Spleen (tissue), 11 donors: ENCODE data around the gene GHRHR. TPM values are rescaled to one million over a fixed set of nuclear protein-coding genes. Genes with fewer than 3 reads are reported as not detected.

Source experiments
- DNase-seq: peaks from one replicate; pipeline ENCODE4 v3.0.0-alpha.2; 2020
- H3K27ac ChIP-seq, 8 donors: fragments of 200-600 bp; sonication (generic) in 7 of 8; 1 replicate in 4 of 8; 2 replicates in 4 of 8; pipeline versions ENCODE4 v1.5.0 to v1.8.0; 2016 to 2021; ENCODE audit warnings: inconsistent platforms in 4 of 8, mild to moderate bottlenecking in 4 of 8, moderate library complexity in 1 of 8
- H3K27me3 ChIP-seq, 7 donors: fragments of 200-600 bp; sonication (generic) in 6 of 7; replicated peaks in 1 of 7; 1 replicate in 4 of 7; 2 replicates in 3 of 7; pipeline versions ENCODE4 v1.5.0 to v1.8.0; 2016 to 2021; ENCODE audit warnings: inconsistent platforms in 3 of 7, mild to moderate bottlenecking in 1 of 7
- H3K36me3 ChIP-seq, 6 donors: fragments of 200-600 bp; sonication (generic) in 5 of 6; 1 replicate in 4 of 6; 2 replicates in 2 of 6; pipeline versions ENCODE4 v1.5.0 to v1.8.0; 2016 to 2021; ENCODE audit warnings: inconsistent platforms in 2 of 6
- H3K4me1 ChIP-seq, 6 donors: fragments of 200-600 bp; sonication (generic) in 5 of 6; 1 replicate in 3 of 6; 2 replicates in 3 of 6; pipeline versions ENCODE4 v1.5.0 to v1.8.0; 2016 to 2021; ENCODE audit warnings: inconsistent platforms in 3 of 6
- H3K4me3 ChIP-seq, 8 donors: fragments of 200-600 bp; sonication (generic) in 7 of 8; 1 replicate in 4 of 8; 2 replicates in 4 of 8; pipeline versions ENCODE4 v1.5.0 to v1.8.0; 2016 to 2021; ENCODE audit warnings: inconsistent platforms in 4 of 8, mild to moderate bottlenecking in 4 of 8, moderate library complexity in 2 of 8
- H3K9me3 ChIP-seq, 8 donors: fragments of 200-600 bp; sonication (generic) in 7 of 8; 1 replicate in 4 of 8; 2 replicates in 4 of 8; pipeline versions ENCODE4 v1.5.0 to v1.8.0; 2016 to 2021; ENCODE audit warnings: inconsistent platforms in 4 of 8
- CTCF ChIP-seq, 11 experiments: fragments of 200-600 bp in 7 of 11; fragments of 450-650 bp in 4 of 11; sonication (generic) in 4 of 11; IDR thresholded peaks in 8 of 11; conservative IDR thresholded peaks in 3 of 11; 1 replicate in 7 of 11; 2 replicates in 4 of 11; pipeline versions ENCODE4 v1.4.0 to v1.8.0; 2016 to 2021; ENCODE audit warnings: antibody characterized with exemption in 11 of 11, inconsistent platforms in 4 of 11, mild to moderate bottlenecking in 1 of 11
- POLR2A ChIP-seq, 3 donors: fragments of 450-650 bp; IDR thresholded peaks; one replicate each; pipeline ENCODE4 v1.5.1; 2017; ENCODE audit warnings: antibody characterized with exemption in 3 of 3, mild to moderate bottlenecking in 1 of 3
- POLR2AphosphoS5 ChIP-seq, 3 donors: sonication (generic); formaldehyde crosslinking; IDR thresholded peaks; one replicate each; pipeline ENCODE4 v1.5.1; 2017; ENCODE audit warnings: antibody characterized with exemption in 3 of 3
- WGBS, 5 donors: extraction: QIAGEN DNeasy Blood & Tissue Kit in 3 of 5; methylation state at CpG; one replicate each; pipeline versions ENCODE4 v1.1.5 to v1.1.7; 2013 to 2018; 5-methylcytosine and 5-hydroxymethylcytosine counted together
- intact Hi-C: fragments of 100-400 bp; cut with DNase I; formaldehyde crosslinking; loops from one replicate; pipeline ENCODE4 v1.15.0; 2023; ENCODE audit warnings: low total_unique reads
- polyA plus RNA-seq, 3 donors: library from polyadenylated mRNA; stranded (reverse); fragments of 200-250 nt; gene quantifications; one replicate each; pipeline ENCODE4 v1.2.1, GENCODE V29; 2013
- total RNA-seq, 7 donors: library from RNA; depleted of rRNA in 3 of 7; stranded (reverse); fragments of >200 nt in 3 of 7; fragmentation: NEBNext Ultra II Directional in 4 of 7; extraction: Animal tissue kit (Norgen Biotek cat#: 25700) in 4 of 7; gene quantifications; one replicate each; pipeline versions ENCODE4 v1.1.0 to v1.2.1, GENCODE V29; 2016 to 2021
- donor health status: healthy with polysubstance abuse.
- donor health status: DM: no; HTN: no; CAD: no; lungs with moderate emphysema.
- donor health status: DM: no; HTN: no; CAD: no.
- donor health status: Bipolar disorder and iron deficiency.
- donor health status: healthy.
- donor health status: DM: no; HTN: no; CAD: no.
- donor health status: DM: yes; HTN: yes; CAD: no.

The GHRHR gene
- total and polyA plus RNA-seq, 10 donors = not detected

DNA sequence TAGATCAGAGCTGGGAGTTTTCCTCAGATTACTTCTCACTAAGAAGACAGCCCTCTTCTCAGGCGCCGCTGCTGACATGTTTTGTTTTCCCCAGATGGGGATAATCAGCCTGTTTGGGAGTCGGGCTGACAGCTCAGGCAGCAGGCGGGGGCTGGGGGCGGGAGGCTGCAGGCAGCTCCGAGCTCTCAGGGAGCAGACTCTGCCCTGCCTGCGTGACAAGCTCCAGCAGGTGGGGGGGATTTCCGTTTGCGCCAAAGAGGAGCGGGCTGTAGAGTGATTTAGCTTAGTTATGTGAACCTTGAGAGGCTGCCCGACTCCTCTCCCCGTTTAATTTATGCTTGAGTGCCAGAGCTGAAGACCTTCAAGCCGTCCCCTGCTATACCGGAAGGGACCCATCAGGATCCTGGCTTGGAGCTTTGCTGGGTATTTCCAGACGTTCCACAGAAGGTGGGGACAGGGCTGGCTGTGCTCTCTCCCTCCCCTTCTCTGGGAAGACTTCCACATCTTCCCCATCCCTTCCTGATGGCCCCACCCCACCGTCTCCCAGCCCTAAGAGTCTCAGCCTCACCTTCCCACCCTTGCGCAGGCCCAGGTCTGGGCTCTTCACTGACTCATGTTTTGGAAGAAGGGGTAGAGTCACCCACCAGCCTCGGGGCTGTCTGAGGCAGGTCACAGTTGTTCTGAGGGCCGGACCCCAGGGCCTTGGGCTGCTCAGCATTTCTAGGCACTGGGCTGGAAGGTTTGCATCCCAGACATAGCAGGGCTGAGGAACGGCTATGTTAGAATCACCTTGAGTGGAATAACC is 63.6 kb downstream of the GHRHR start:
- 28 to 43% (median 32%) methylated on average over 10 to 20 of the region's 20 CpGs for WGBS, 5 donors
- Histone ChIP-seq H3K9me3 (no peaks in the 10 kb centered on the region), H3K27ac (peak overlapping the region in 7 of 8 donors; percentile 13 to 54 (median 46)), H3K4me1 (peaks cover 0 to 15% (median 7%) of the 10 kb centered on the region in 6 donors), H3K4me3 (peak overlapping the region in 1 of 8 donors; percentile 36), H3K27me3 (peaks cover 0 to 24% (median 0%) of the 10 kb centered on the region in 7 donors), H3K36me3 (no peaks in the 10 kb centered on the region)
- intact Hi-C loops = no loop called here
- DNase-seq = peak; percentile 75
- TF ChIP-seq POLR2A (IDR thresholded peaks at IDR 0.05) = no peak
- peak in 2 of 3 donors; percentile 44 to 47 for TF ChIP-seq POLR2AphosphoS5 (IDR thresholded peaks at IDR 0.05)
- TF ChIP-seq CTCF (IDR thresholded peaks at IDR 0.05 in 8 of 11, conservative IDR thresholded peaks at IDR 0.05 in 3 of 11) = no peak

GRCh38 chr7:31028006-31028405 is 64.3 kb downstream of the GHRHR start:
- no peaks in the 10 kb centered on the region for H3K36me3 ChIP-seq
- H3K4me3 ChIP-seq = no peak overlapping the region
- WGBS, 5 donors = 72 to 85% (median 78%) methylated on average over 5 of the region's 5 CpGs
- peaks cover 0 to 24% (median 0%) of the 10 kb centered on the region in 7 donors for H3K27me3 ChIP-seq
- no peak for TF ChIP-seq POLR2AphosphoS5 (IDR thresholded peaks at IDR 0.05)
- TF ChIP-seq POLR2A (IDR thresholded peaks at IDR 0.05) = no peak
- no peak for TF ChIP-seq CTCF (IDR thresholded peaks at IDR 0.05 in 8 of 11, conservative IDR thresholded peaks at IDR 0.05 in 3 of 11)
- no peaks in the 10 kb centered on the region for H3K9me3 ChIP-seq
- peak; percentile 65 for DNase-seq
- intact Hi-C loops = no loop called here
- peaks cover 0 to 15% (median 7%) of the 10 kb centered on the region in 6 donors for H3K4me1 ChIP-seq
- peak overlapping the region in 4 of 8 donors; percentile 40 to 54 (median 46) for H3K27ac ChIP-seq

DNA sequence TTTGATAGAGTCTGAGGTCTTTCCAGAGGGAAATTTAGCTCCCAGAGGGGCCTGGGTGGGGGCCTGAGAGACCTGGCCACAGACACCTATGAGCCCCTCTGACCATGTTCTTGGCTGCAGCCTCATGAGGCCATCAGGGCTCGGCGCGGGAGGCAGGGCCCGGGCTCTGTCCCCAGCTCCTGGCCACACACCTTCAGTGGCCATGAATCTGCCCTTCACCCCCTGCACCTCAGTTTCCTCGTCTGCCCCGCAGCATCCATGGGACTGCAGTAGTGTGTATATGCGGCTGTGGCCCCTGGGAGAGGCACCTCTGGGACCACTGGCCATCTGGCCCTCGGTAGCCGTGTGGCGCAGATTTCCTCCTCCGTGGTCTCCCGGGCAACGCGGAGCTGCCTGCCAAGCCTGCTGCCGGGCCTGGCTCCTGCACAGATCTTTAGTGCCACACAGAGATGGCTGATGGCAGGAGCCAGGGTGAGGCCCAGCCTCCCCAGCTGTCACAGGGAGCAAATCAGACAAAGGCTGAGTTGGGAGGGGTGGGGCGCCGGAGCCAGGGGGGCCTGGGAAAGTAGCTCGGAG is 64.8 kb downstream of the GHRHR start:
- no peaks in the 10 kb centered on the region for H3K9me3 ChIP-seq
- peaks cover 0 to 15% (median 7%) of the 10 kb centered on the region in 6 donors for H3K4me1 ChIP-seq
- H3K27me3 ChIP-seq = peaks cover 0 to 24% (median 0%) of the 10 kb centered on the region in 7 donors
- no peak overlapping the region for H3K27ac ChIP-seq
- intact Hi-C loops = no loop called here
- 77 to 92% (median 92%) methylated on average over 15 to 18 of the region's 18 CpGs for WGBS, 5 donors
- TF ChIP-seq CTCF (IDR thresholded peaks at IDR 0.05 in 8 of 11, conservative IDR thresholded peaks at IDR 0.05 in 3 of 11) (no peak), POLR2A (IDR thresholded peaks at IDR 0.05) (no peak), POLR2AphosphoS5 (IDR thresholded peaks at IDR 0.05) (no peak)
- H3K4me3 ChIP-seq = no peak overlapping the region
- DNase-seq = peak; percentile 72
- H3K36me3 ChIP-seq = no peaks in the 10 kb centered on the region

Other genes with a start within 250 kb of the GHRHR start
- gene INMT, start 211.8 kb upstream of the GHRHR start, total RNA-seq = 10 to 100 TPM in 6 of 7 donors, 1 to 10 TPM in 1; 8.8 to 40.3 (median 20.0) TPM
- 10 to 100 TPM in 1 of 3 donors, 1 to 10 TPM in 2; 3.2 to 15.6 (median 7.8) TPM for gene INMT, start 211.8 kb upstream of the GHRHR start, polyA plus RNA-seq
- 1 to 10 TPM; 1.8 to 7.0 (median 3.7) TPM for gene MINDY4, start 192.5 kb upstream of the GHRHR start, total RNA-seq
- gene MINDY4, start 192.5 kb upstream of the GHRHR start, polyA plus RNA-seq = 1 to 10 TPM in 1 of 3 donors, under 1 TPM in 2; 0.63 to 1.2 (median 0.83) TPM
- gene AQP1, start 52.1 kb upstream of the GHRHR start, total RNA-seq = 10 to 100 TPM; 17.1 to 32.7 (median 23.2) TPM
- gene AQP1, start 52.1 kb upstream of the GHRHR start, polyA plus RNA-seq = 10 to 100 TPM in 2 of 3 donors, 1 to 10 TPM in 1; 4.4 to 34.3 (median 16.2) TPM
- 1 to 10 TPM in 4 of 7 donors, under 1 TPM in 3; 0.43 to 5.6 (median 1.0) TPM for gene ADCYAP1R1, start 88.4 kb downstream of the GHRHR start, total RNA-seq
- gene ADCYAP1R1, start 88.4 kb downstream of the GHRHR start, polyA plus RNA-seq = under 1 TPM; 0.04 to 0.13 (median 0.06) TPM